ENCODE measurements around the gene TMED10. TPM values are rescaled to one million over a fixed set of nuclear protein-coding genes. Genes with fewer than 3 reads are reported as not detected.
"Not testable (repeated sequence)": the region's sequence is repeated elsewhere in the genome, so short reads cannot be mapped to it uniquely, and the experiment has no call there.

Gene TMED10
- polyA plus RNA-seq, 1 donor from 2014 or later = 146 TPM

GRCh38 chr14:75183225-75183624, 6.8 kb upstream of the TMED10 start:
- no peaks in the 10 kb centered on the region for H3K9me3 ChIP-seq (ENCODE audit: low read length)
- no peaks in the 10 kb centered on the region for H3K9me2 ChIP-seq (ENCODE audit: insufficient read depth, low read length)
- no peak overlapping the region for H2AFZ ChIP-seq (ENCODE audit: low read depth, low read length)
- H3K4me2 ChIP-seq (ENCODE audit: low read length) = no peak overlapping the region
- no peak overlapping the region for H3K9ac ChIP-seq (ENCODE audit: low read length)
- no peak for TF ChIP-seq SMC3 (conservative IDR thresholded peaks at IDR 0.05; ENCODE audit: poor library complexity)
- no peak for TF ChIP-seq TAF1 (IDR thresholded peaks at IDR 0.05; ENCODE audit: low read depth)
- no peak for TF ChIP-seq EP300 (conservative IDR thresholded peaks at IDR 0.05; ENCODE audit: poor library complexity, severe bottlenecking)
- no peaks in the 10 kb centered on the region for H4K20me1 ChIP-seq (ENCODE audit: insufficient read depth)
- no peak overlapping the region for H3K27ac ChIP-seq (ENCODE audit: low read length)
- H3F3A ChIP-seq (ENCODE audit: insufficient read depth, low read length, poor library complexity, severe bottlenecking) = no peaks in the 10 kb centered on the region
- no peaks in the 10 kb centered on the region for H3K27me3 ChIP-seq (ENCODE audit: insufficient read depth, low read depth, low read length)
- no peaks in the 10 kb centered on the region for H3K36me3 ChIP-seq (ENCODE audit: insufficient read depth, low read length)
- no peak overlapping the region for H3K4me3 ChIP-seq (ENCODE audit: low read length)
- H3K79me2 ChIP-seq (replicated peaks; ENCODE audit: insufficient read depth, low read length) = no peaks in the 10 kb centered on the region

- Histone ChIP-seq H3K9me3 (ENCODE audit: low read length) (no peaks in the 10 kb centered on the region), H3K4me2 (ENCODE audit: low read length) (no peak overlapping the region), H3K27me3 (ENCODE audit: insufficient read depth, low read depth, low read length) (no peaks in the 10 kb centered on the region), H4K20me1 (ENCODE audit: insufficient read depth) (no peaks in the 10 kb centered on the region), H3K9me2 (ENCODE audit: insufficient read depth, low read length) (no peaks in the 10 kb centered on the region), H3K27ac (ENCODE audit: low read length) (no peak overlapping the region), H3K79me2 (replicated peaks; ENCODE audit: insufficient read depth, low read length) (no peaks in the 10 kb centered on the region), H3K4me3 (ENCODE audit: low read length) (no peak overlapping the region), H3F3A (ENCODE audit: insufficient read depth, low read length, poor library complexity, severe bottlenecking) (no peaks in the 10 kb centered on the region), H2AFZ (ENCODE audit: low read depth, low read length) (no peak overlapping the region), H3K36me3 (ENCODE audit: insufficient read depth, low read length) (no peaks in the 10 kb centered on the region), H3K9ac (ENCODE audit: low read length) (no peak overlapping the region)
- TF ChIP-seq EP300 (conservative IDR thresholded peaks at IDR 0.05; ENCODE audit: poor library complexity, severe bottlenecking) (no peak), REST (IDR thresholded peaks at IDR 0.05; ENCODE audit: borderline replicate concordance) (no peak), SMC3 (conservative IDR thresholded peaks at IDR 0.05; ENCODE audit: poor library complexity) (no peak), TAF1 (IDR thresholded peaks at IDR 0.05; ENCODE audit: low read depth) (no peak), RAD21 (conservative IDR thresholded peaks at IDR 0.05) (no peak), MXI1 (conservative IDR thresholded peaks at IDR 0.05; ENCODE audit: poor library complexity, severe bottlenecking) (no peak), POLR2AphosphoS5 (IDR thresholded peaks at IDR 0.05) (no peak), CTCF (IDR thresholded peaks at IDR 0.05; ENCODE audit: poor library complexity, severe bottlenecking) (no peak), EZH2 (IDR thresholded peaks at IDR 0.05; ENCODE audit: borderline replicate concordance, insufficient read depth, low read length, poor library complexity, severe bottlenecking) (no peak)
Measured at GRCh38 chr14:75182821-75183220, 6.4 kb upstream of the TMED10 start.

- H3K27me3 ChIP-seq (ENCODE audit: insufficient read depth, low read depth, low read length); H3K79me2 ChIP-seq (replicated peaks; ENCODE audit: insufficient read depth, low read length); H3F3A ChIP-seq (ENCODE audit: insufficient read depth, low read length, poor library complexity, severe bottlenecking); H3K36me3 ChIP-seq (ENCODE audit: insufficient read depth, low read length); H3K27ac ChIP-seq (ENCODE audit: low read length); H2AFZ ChIP-seq (ENCODE audit: low read depth, low read length); H3K9me2 ChIP-seq (ENCODE audit: insufficient read depth, low read length); H3K9me3 ChIP-seq (ENCODE audit: low read length); H3K4me3 ChIP-seq (ENCODE audit: low read length); H4K20me1 ChIP-seq (ENCODE audit: insufficient read depth); H3K4me2 ChIP-seq (ENCODE audit: low read length); H3K9ac ChIP-seq (ENCODE audit: low read length): not testable (repeated sequence)
Measured at GRCh38 chr14:75182163-75182562, 5.8 kb upstream of the TMED10 start.
